ENCODE data around the gene C3orf52.

GRCh38 chr3:112074006-112074405, 12.2 kb upstream of the C3orf52 start:
- no peak for TF ChIP-seq CTCF (IDR thresholded peaks at IDR 0.05; ENCODE audit: low read length)
- no peak for TF ChIP-seq EZH2 (IDR thresholded peaks at IDR 0.05; ENCODE audit: borderline replicate concordance, low read length)

Measured in OCI-LY1 (cell line).